HG03439 (cell line): ENCODE measurements around the gene EVL.
"Not testable (repeated sequence)": the region's sequence is repeated elsewhere in the genome, so short reads cannot be mapped to it uniquely, and the experiment has no call there.

ENCODE experiments used
- ATAC-seq: cut with Tn5 transposase; IDR thresholded peaks from one replicate; pipeline ENCODE4 v1.9.1; 2021; ENCODE audit warnings: mild to moderate bottlenecking, moderate library complexity; ENCODE audit not compliant: unreplicated experiment

Gene EVL

DNA sequence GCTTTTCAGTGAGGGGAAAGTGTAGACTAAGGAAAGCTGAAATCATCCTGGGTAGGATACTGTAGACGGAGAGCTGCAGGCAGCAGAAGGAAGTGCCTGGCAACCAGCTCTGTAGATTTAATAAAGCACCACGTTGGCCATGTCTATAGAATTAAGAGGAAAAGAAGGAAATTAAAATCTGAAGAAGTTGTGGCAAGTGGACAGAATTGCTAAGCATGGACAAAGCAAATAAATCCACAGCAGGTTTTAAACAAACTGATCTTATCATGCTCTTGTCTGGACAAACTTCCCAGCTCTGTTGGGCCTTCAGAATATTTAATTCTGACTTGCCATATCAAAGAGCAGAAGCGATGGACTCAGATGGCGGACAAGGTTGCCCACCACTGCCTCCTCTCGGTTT is 27.2 kb upstream of the EVL start:
- ATAC-seq = no peak

DNA sequence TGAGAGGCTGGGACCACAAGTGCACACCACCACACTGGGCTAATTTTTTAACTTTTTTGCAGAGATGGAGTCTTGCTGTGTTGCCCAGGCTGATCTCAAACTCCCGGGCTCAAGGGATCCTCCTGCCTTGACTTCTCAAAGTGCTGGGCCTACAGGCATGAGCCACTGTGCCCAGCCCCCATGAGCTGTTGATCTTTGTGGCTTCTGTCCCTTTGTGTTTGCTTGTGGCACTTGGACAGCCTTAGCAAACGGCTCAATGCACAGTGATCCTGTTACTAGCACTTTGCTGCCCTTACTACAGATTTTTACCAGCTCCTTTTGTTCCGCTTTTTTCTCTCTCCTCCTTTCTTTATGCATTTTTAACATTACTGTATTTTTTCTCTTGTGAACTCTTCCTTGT is 25.3 kb upstream of the EVL start:
- ATAC-seq = no peak

DNA sequence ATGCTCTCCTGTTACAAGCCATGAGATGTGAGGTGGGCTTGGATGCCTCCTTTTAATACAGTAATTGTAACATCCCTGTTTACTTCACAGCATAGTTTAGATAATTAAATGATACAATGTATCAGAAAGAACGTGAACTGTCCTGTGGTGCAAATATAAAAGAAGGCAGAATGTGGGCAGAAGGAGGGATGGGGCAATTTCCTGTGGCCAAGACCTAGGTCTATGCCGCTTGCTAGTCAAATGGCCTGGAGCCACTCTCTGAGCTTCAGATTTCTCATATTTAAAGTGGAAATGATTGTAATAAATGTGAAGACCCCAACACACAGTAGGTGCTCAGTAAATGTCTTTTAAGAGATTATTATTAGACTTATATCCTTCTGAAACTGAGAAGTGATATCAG is 24.0 kb upstream of the EVL start:
- no peak for ATAC-seq

DNA sequence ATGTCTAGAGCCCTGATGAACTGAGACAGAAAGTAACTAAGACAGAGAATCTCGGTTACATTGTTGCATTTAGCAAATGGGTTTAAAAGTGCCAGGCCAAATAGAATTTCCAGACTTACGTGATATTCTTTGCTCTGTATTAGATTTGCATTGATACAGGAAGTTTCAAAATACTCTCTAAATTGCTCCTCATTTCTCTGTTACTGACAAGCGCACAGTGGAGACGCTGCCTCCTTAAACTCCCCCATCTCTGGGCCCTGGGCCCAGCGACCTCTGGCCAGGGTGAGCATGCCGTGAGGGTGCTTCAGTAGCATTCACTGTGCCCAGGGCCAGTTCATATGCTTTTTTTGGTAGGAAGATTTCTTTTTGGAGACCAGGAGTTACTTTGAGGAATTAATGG is 22.9 kb upstream of the EVL start:
- no peak for ATAC-seq

DNA sequence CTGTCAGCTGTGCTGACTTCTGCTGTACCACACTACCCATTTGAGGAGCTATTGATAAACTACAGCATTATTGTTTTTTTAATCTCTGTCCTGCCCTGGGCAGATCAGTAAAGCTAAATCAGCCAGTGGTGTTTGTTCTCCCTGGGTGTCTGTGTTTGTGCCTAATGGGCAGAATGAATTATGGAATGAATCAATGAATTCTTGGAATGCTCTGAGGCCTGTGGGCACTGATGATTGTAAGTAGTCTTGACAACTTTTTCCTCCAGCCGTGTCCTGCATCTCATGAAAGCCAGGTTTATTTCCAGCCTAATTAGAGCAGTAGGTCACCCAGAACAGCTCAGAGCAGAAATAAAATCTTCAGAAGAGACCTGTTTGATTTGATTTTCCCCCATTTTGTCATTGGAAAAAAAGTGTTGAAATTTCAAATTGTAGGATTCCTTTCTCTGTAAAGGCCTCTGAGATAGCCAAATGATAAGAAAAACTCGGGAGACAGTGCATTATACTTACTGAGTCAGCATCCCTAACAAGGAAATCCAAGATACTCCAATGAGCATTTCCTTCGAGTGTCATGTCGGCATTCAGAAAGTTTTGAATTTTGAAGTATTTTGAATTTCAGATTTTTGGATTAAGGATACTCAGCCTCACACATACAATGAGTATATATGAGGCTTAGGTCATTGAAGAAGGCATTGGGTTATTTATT is 19.4 kb upstream of the EVL start:
- ATAC-seq = no peak

DNA sequence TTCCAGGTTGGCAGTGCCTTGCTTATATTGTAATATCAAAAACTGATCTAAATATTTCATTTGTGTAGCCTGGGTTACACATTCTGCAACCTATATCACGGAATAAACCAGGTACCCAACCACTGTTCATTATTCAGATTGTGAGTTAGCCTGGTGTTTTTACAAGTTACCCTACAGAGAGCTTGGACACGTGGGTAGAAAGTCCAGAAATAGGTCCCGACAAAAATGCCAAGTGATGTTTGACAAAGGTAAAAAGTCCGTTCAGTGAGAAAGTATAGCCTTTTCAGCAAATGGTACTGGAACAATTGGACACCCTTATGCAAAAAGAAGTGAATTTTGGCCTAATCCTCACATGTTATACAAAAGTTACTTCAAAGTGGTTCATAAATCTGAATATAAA is 17.6 kb upstream of the EVL start:
- ATAC-seq = no peak

DNA sequence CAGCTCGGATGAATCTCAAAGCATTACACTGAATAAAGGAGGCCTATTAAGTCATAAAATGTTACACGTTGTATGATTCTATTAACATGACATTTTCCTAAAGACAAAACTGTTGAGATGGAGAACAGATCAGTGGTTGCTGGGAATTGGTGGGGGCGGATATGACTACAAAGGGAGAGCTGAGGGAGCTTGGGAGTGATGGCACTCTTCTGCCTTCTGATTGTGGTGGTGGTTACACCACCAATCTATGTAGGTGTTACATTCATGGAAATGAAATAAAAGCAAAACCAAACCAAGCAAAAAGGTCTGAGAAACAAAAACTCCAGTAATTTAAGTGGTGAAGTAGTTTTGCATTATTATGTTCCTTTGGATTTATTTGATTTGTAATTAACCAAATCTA is 16.4 kb upstream of the EVL start:
- no peak for ATAC-seq

DNA sequence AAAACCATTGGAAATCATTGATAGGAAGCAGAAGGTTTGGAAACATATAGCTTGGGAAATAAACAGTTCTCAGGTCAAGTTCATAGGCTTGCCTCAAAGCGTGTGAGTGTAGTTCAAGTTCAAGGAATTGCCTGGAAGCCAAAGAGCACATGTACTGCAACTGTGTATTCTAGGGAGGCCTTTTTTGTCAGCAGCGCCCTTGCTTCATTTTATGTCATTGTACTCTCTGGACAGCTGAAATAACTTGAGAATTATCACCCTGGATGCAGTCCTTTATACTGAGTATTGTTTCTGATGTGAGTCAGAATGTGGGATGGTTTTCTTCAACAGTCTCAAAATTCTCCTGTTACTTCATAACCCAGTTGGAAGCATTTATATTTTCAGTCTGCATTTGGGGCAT is 16.0 kb upstream of the EVL start:
- no peak for ATAC-seq

DNA sequence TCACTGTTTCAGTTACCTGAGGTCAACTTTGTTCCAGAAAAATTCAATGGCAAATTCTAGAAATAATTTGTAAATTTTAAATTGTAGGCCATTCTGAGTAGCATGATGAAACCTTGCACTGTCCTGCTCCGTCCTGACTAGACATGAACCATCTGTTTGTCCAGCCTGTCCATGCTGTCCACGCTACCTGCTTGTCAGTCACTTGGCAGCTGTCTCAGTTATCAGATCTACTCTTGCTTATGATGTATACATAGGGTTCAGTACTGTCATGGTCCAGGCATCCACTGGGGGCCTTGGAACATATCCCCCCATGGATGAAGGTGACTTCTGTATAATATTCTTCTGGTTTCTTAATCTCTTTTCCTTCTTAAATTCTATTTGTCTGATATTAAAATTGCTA is 14.1 kb upstream of the EVL start:
- ATAC-seq = no peak

DNA sequence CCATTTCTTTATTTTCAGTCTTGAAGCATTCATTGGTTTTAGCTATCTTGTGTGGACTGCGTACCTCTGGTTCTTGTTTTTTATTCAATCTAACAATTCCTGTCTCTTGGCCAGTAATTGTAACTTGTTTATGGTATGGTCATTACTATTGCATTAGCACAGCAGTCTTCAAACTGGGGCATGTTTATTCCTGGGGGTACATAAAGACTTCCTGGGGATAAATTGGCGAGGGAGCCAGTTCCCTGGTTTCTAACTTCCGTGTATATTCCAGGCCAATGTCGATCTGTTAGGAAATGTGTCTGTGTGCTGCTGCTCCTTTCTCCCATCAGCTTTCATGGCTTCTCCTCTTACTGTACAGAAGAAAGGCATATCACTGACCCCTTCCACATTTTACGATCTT is 13.7 kb upstream of the EVL start:
- no peak for ATAC-seq

DNA sequence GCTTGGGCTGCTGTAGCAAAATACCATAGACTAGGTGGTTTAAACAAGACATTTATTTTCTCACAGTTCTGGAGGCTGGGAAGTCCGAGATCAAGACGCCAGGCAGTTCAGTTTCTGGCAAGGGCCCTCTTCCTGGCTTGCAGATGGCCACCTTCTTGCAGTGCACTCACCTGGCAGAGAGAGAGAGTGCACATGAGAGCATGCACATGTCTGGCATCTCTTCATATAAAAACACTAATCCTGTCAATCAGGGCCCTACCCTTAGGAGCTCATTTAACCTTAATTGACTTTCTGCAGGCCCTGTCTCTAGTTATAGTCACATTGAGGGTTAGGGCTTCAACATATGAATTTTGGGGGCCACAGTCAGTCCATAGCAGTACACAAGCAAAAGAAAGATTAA is 12.4 kb upstream of the EVL start:
- ATAC-seq = no peak

DNA sequence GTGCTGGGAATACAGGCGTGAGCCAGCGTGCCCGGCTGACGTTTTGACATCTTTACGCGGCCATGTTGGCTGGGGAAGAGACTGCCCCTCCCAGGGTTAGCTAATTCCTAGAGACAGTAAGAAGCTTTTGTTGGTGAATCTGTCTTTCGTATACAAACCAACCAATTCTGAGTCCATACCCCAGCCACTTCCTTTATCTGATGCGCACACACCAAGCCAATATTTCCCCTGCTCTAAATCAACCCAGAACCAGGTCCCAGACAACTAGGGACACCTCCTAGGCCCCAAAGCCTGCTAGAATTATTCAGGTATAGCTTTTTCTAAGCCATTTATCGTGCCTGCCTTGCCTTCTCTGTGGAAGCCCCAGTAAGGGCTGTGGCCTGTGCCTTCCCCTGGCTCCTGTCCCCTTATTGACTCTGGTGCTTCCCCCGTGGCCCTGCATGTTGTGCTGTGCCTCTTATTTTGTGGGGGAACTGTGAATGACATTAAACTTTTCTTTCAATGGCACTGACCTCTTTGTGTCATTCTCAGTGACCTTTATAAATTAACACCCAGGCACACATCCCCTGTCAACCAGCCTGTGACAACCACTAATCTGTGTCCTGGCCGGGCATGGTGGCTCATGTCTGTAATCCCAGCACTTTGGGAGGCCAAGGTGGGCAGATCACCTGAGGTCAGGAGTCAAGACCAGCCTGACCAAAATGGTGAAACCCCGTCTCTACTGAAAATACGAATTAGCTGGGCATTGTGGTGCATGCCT is 10.7 kb upstream of the EVL start:
- no peak for ATAC-seq

DNA sequence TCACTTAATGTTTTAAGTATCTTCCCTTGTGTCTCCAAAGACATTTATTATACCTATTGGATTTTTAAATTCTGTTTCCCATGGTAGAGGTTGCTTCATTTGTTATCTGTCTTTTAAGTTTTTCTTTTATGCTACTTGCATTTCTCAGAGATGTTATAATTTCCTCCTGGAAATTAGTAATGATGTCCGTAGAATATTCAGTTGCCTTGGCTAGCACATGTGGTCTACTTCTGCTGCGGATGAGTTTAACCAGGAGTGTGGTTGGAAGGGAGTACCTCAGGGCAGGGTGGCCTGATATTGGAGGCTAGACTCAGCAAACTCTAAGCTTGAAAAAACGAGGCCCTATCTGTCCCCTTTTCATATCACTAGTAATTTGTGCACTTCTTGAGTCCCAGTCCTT is 8.8 kb upstream of the EVL start:
- ATAC-seq = no peak

DNA sequence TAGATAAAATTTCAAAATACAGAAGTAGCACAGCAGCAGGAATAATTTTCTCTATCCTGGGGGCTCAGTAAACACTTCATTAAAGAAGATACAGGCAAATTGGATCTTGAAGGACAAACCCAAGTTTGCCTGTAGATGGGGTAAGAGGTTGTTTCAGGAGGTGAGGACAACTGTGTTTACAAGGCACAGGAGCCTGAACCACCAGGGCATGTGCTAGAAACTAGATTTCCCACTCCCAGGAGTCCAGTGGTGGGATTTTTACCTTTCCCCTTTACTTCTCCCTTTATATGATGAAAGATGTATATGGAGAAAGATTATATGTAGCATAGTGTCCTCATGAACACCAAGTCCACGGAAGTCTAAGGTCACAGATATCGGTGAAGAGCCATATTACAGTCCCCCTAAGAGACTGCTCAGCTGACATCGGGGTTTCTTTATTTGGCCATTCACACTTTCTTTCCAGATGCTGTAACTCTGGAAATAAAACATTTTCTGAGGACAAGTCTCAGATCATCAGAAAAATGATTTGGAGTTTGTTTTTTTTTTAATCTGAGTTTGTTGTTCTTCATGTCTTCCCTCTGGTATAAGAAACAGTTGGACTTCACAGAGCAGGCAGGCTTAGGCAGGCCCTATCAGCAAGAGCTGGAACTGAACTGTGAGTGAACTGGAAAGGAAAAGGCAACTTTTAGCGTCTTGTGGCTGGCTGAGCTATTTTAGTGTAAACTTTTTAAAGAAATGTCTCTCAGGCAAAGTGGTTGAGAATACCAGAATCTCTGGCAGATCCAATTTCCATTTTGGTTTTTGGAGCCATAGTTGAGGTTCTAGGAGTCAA is 8.0 kb upstream of the EVL start:
- no peak for ATAC-seq

DNA sequence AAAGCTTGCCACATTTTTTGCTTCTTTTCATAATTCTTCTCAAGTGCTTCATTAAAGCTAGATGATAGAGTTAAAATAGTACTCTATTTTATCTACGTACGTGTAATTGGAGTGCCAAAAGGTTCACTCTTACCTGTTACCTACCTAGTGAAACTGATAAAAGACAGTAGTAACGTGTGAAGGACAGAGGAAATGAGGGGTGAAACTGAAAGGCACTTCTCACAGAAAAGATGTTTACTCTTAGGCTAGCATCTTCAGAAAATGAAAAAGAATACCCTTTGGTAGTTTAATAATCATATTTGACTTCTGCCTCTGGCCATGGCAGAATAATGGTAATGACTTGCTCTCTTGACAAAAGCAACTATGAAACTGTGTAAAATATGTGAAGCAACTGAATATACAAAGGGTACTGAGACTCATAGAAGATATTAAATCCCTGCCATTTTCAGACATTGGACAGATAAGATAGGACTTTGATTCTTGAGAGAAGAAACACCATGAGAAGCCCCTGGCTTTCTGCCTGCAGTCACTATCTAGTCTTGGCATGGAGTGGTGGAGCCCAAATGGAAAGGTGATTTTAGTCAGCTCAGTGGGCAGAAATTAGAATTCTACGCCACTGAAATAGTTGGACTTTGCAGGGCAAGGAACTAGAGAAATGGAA is 6.3 kb upstream of the EVL start:
- ATAC-seq = peak; percentile 52

DNA sequence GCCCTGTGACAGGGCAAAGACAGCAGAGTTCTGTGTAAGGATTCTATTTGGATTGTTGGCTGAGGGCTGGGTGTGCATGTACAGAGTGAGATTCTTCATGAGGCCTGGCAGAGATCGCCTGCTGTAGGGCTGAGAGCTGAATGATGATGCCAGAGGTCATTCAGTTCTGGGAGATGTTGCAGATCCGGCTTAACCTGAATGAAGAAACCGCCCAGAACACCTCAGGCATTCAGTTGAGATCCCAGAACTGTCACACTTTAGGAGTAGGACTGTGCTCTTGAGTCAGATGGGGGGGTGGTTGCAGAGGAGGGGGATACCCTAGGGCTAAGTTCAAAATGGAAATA is 5.8 kb upstream of the EVL start:
- ATAC-seq = no peak

DNA sequence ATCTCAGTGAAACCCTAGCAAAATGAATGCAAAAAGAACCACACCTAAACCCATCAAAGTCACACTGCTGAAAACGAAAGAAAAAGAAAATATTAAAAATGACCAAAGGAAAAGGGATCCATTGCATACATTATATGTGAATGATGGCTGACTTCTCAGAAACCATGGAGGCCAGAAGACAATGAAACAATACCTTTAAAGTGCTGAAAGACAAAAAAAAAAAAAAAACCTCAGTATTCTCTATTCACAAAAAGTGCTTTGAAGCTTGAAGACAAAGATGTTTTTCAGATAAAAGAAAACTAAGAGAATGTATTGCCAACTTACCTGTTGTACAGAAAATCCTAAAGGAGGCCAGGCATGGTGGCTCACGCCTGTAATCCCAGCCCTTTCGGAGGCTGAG is 4.5 kb upstream of the EVL start:
- no peak for ATAC-seq

DNA sequence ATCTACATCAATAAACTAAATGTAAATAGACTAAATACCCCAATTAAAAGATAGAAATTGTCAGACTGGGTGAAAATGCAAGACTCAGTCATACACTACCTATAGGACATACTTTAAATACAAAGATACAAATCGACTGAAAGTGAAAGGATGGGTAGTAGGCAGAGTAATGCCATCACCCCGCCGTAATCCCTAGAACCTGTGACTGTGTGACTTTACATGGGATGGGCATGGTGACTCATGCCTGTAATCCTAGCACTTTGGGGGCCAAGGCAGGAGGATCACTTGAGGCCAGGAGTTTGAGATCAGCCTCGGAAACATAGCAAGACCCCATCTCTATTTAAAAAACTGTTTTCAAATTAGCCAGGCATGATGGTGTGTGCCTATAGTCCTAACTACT is 2.6 kb upstream of the EVL start:
- ATAC-seq = no peak

DNA sequence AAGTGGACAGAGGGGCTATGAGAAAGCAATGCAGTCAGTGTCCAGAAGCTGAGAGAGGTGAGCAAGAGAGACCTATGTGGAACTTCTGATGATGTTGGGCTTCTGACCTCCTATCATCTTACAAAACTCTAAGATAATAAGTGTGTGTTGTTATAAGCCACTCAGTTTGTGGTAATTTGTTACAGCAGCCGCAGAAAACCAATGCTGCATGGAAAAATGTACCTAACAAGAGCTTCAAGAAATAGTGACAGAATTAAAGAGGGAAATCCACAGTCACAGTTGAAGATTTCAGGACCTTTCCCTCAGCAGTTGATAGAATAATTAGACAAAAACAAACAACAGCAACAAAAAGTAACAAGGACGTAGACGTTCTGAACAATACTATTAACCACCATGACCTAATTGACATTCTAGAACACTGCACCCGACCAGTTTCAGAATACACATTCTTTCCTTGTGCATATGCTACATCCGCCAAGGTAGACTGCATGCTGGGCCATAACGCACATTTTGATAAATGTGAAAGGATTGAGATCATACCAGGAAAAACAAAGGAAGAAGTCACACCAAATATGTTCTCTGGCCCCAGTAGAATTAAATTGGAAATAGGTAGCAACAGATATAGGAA is 1.8 kb upstream of the EVL start:
- no peak for ATAC-seq

DNA sequence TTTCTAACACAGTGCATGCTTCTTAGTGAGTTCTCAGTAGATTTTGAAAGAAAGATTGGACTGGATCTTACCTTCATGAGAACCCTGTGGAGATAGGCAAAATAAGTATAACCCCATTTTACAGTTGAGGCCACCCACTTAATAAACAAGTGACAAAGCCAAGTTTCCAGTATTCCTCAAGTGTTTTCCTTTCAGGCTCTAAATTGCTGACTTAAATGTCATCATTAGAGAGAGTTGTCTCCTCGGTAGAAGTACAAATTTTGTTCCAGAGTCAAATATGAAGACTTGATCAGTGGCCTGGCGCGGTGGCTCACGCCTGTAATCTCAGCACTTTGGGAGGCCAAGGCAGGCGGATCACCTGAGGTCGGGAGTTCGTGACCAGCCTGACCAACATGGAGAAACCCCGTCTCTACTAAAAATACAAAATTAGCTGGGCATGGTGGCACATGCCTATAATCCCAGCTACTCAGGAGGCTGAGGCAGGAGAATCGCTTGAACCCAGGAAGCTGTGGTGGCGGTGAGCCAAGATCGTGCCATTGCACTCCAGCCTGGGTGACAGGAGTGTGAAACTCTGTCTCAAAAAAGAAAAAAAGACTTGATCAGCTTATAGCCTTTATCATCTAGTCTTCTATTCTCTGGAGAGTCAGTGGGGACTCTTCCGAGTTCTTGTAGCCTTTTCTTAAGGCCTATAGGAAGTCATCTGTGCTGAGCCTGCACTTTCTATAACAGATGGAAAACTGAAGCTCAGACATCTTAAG is 708 bp upstream of the EVL start:
- not testable (repeated sequence) for ATAC-seq
